OCI-LY1 (cell line): ENCODE data around the gene ADGRA3.

Experiments
- H2AFZ ChIP-seq: fragments of 200-600 bp; sonication (generic), shearing (Covaris generic); 2 replicates; pipeline ENCODE4 v1.6.0; 2014; ENCODE audit warnings: antibody characterized with exemption, mild to moderate bottlenecking, low read length
- H3F3A ChIP-seq: fragments of 200-600 bp; sonication (generic), shearing (Covaris generic); 2 replicates; pipeline ENCODE4 v1.6.0; 2014; ENCODE audit warnings: mild to moderate bottlenecking, antibody characterized with exemption, low read length, moderate library complexity; ENCODE audit not compliant: insufficient read depth
- H3K27ac ChIP-seq: fragments of 200-600 bp; sonication (generic); 2 replicates; pipeline ENCODE4 v1.5.1; 2014; ENCODE audit warnings: low read length, mixed run types, mild to moderate bottlenecking, low read depth; ENCODE audit not compliant: poor library complexity, severe bottlenecking
- H3K27me3 ChIP-seq: fragments of 200-600 bp; sonication (generic); 2 replicates; pipeline ENCODE4 v1.6.0; 2014; ENCODE audit warnings: antibody characterized with exemption, mild to moderate bottlenecking, low read length, moderate library complexity; ENCODE audit not compliant: insufficient read depth
- H3K36me3 ChIP-seq: fragments of 200-600 bp; sonication (generic); 2 replicates; pipeline ENCODE4 v1.6.1; 2014; ENCODE audit warnings: mild to moderate bottlenecking, antibody characterized with exemption, low read length, moderate library complexity, mixed read lengths; ENCODE audit not compliant: insufficient read depth
- H3K4me1 ChIP-seq: fragments of 200-600 bp; sonication (generic); 2 replicates; pipeline ENCODE4 v1.5.1; 2014; ENCODE audit warnings: mild to moderate bottlenecking, low read length, moderate library complexity; ENCODE audit not compliant: insufficient read depth, severe bottlenecking
- H3K4me2 ChIP-seq: fragments of 200-600 bp; sonication (generic), shearing (Covaris generic); 2 replicates; pipeline ENCODE4 v1.6.1; 2014; ENCODE audit warnings: low read length
- H3K4me3 ChIP-seq: fragments of 200-600 bp; sonication (generic); 2 replicates; pipeline ENCODE4 v1.5.1; 2014; ENCODE audit warnings: low read length, low read depth, mild to moderate bottlenecking, mixed read lengths; ENCODE audit not compliant: poor library complexity, severe bottlenecking
- H3K79me2 ChIP-seq: fragments of 200-600 bp; shearing (Covaris generic); 2 replicates; pipeline ENCODE4 v1.6.1; 2016; ENCODE audit warnings: mixed run types, low read length, mixed read lengths; ENCODE audit not compliant: insufficient read depth
- H3K9ac ChIP-seq: fragments of 200-600 bp; sonication (generic), shearing (Covaris generic); 2 replicates; pipeline ENCODE4 v1.6.1; 2014; ENCODE audit warnings: mild to moderate bottlenecking, low read length, mixed read lengths
- H3K9me2 ChIP-seq: fragments of 200-600 bp; sonication (generic), shearing (Covaris generic); 2 replicates; pipeline ENCODE4 v1.6.1; 2014; ENCODE audit warnings: low read depth, mild to moderate bottlenecking, low read length, mixed read lengths
- H3K9me3 ChIP-seq: fragments of 200-600 bp; shearing (Covaris generic); 2 replicates; pipeline ENCODE4 v1.6.1; 2014; ENCODE audit warnings: low read length, mixed read lengths
- H4K20me1 ChIP-seq: fragments of 200-600 bp; sonication (generic), shearing (Covaris generic); 2 replicates; pipeline ENCODE4 v1.6.0; 2016; ENCODE audit warnings: mild to moderate bottlenecking, low read length; ENCODE audit not compliant: insufficient read depth
- CTCF ChIP-seq: fragments of 200-600 bp; sonication (generic), shearing (Covaris generic); IDR thresholded peaks from 2 replicates; pipeline ENCODE4 v1.5.1; 2017; ENCODE audit warnings: mild to moderate bottlenecking, antibody characterized with exemption, low read length, moderate library complexity, mixed read lengths
- EZH2 ChIP-seq: fragments of 200-600 bp; sonication (generic), shearing (Covaris generic); IDR thresholded peaks from 2 replicates; pipeline ENCODE4 v1.8.0; 2017; ENCODE audit warnings: borderline replicate concordance, mixed run types, mild to moderate bottlenecking, antibody characterized with exemption, low read length, moderate library complexity, mixed read lengths

Gene ADGRA3

GRCh38 chr4:22514481-22514880 lies 1.4 kb downstream of the ADGRA3 start:
- no peak overlapping the region for H3K4me2 ChIP-seq
- no peaks in the 10 kb centered on the region for H3K79me2 ChIP-seq
- no peaks in the 10 kb centered on the region for H3K36me3 ChIP-seq
- TF ChIP-seq EZH2 (no peak), CTCF (no peak)
- H4K20me1 ChIP-seq = no peaks in the 10 kb centered on the region
- H3K27ac ChIP-seq = no peak overlapping the region
- H3K9ac ChIP-seq = no peak overlapping the region
- no peaks in the 10 kb centered on the region for H3K9me3 ChIP-seq
- no peaks in the 10 kb centered on the region for H3K27me3 ChIP-seq
- H3K9me2 ChIP-seq = no peaks in the 10 kb centered on the region
- H3K4me3 ChIP-seq = no peak overlapping the region
- H2AFZ ChIP-seq = no peak overlapping the region
- H3K4me1 ChIP-seq = no peaks in the 10 kb centered on the region
- H3F3A ChIP-seq = no peaks in the 10 kb centered on the region

GRCh38 chr4:22514001-22514400 lies 1.9 kb downstream of the ADGRA3 start:
- Histone ChIP-seq H2AFZ (no peak overlapping the region), H3K79me2 (no peaks in the 10 kb centered on the region), H3K36me3 (no peaks in the 10 kb centered on the region), H3K4me2 (no peak overlapping the region), H3F3A (no peaks in the 10 kb centered on the region), H3K27ac (no peak overlapping the region), H3K9ac (no peak overlapping the region), H3K9me2 (no peaks in the 10 kb centered on the region), H4K20me1 (no peaks in the 10 kb centered on the region), H3K4me1 (no peaks in the 10 kb centered on the region), H3K9me3 (no peaks in the 10 kb centered on the region), H3K27me3 (no peaks in the 10 kb centered on the region), H3K4me3 (no peak overlapping the region)
- no peak for TF ChIP-seq EZH2
- TF ChIP-seq CTCF = no peak

- Histone ChIP-seq H3K4me2 (no peak overlapping the region), H3F3A (no peaks in the 10 kb centered on the region), H3K4me3 (no peak overlapping the region)
These were observed 3.6 kb downstream of the ADGRA3 start for GRCh38 chr4:22512306-22512705.

More at GRCh38 chr4:22512306-22512705, 3.6 kb downstream of the ADGRA3 start:
- Histone ChIP-seq H4K20me1 (no peaks in the 10 kb centered on the region), H3K9me2 (no peaks in the 10 kb centered on the region), H3K4me1 (no peaks in the 10 kb centered on the region), H3K36me3 (no peaks in the 10 kb centered on the region), H3K9ac (no peak overlapping the region), H3K27ac (no peak overlapping the region), H3K9me3 (no peaks in the 10 kb centered on the region), H2AFZ (no peak overlapping the region), H3K27me3 (no peaks in the 10 kb centered on the region), H3K79me2 (no peaks in the 10 kb centered on the region)
- TF ChIP-seq CTCF (no peak), EZH2 (no peak)
